Activated CD4-positive, alpha-beta T cell treated with anti-CD3 and anti-CD28 coated beads, Interleukin-2, amount 50 U/mL, for 1 hour (primary cell): ENCODE measurements around the gene ZNF229.
"Not testable (repeated sequence)": the region's sequence is repeated elsewhere in the genome, so short reads cannot be mapped to it uniquely, and the experiment has no call there.

Experiments used
- DNase-seq: peaks from one replicate; pipeline ENCODE4 v3.0.0-alpha.2; 2020

ZNF229 gene

GRCh38 chr19:44447916-44448674 is at the start of gene ZNF229:
Gene ZNF229 (minus strand): TSS chr19:44448472. CDS start chr19:44442847, 5,625 bp downstream.
- DNase-seq: peak; percentile 46

GRCh38 chr19:44496711-44497110 is 48.4 kb upstream of the ZNF229 start:
- no peak for DNase-seq

- no peak for DNase-seq
Measured at GRCh38 chr19:44476559-44477408, 28.5 kb upstream of the ZNF229 start.

- not testable (repeated sequence) for DNase-seq
Measured at GRCh38 chr19:44468730-44469129, 20.5 kb upstream of the ZNF229 start.

- DNase-seq: not testable (repeated sequence)
Measured at GRCh38 chr19:44462600-44463286, 14.5 kb upstream of the ZNF229 start.

GRCh38 chr19:44456016-44456415 is 7.7 kb upstream of the ZNF229 start:
- not testable (repeated sequence) for DNase-seq

GRCh38 chr19:44455100-44455499 is 6.8 kb upstream of the ZNF229 start:
- DNase-seq: no peak

GRCh38 chr19:44452367-44452766 is 4.1 kb upstream of the ZNF229 start:
- DNase-seq: no peak

GRCh38 chr19:44451687-44452086 is 3.4 kb upstream of the ZNF229 start:
- DNase-seq: no peak

- DNase-seq: no peak
Measured at GRCh38 chr19:44438441-44438840, 9.8 kb downstream of the ZNF229 start.

GRCh38 chr19:44435441-44435840 is 12.8 kb downstream of the ZNF229 start:
- no peak for DNase-seq

- DNase-seq: no peak
Measured at GRCh38 chr19:44430956-44431355, 17.3 kb downstream of the ZNF229 start.

GRCh38 chr19:44415553-44415952 is 32.7 kb downstream of the ZNF229 start:
- not testable (repeated sequence) for DNase-seq

- DNase-seq: peak; percentile 52
Measured at GRCh38 chr19:44401139-44402115, 46.8 kb downstream of the ZNF229 start, which contains the start of gene ZNF285. Gene ZNF285 (minus strand): TSS chr19:44401608. CDS start chr19:44397213, 4,395 bp downstream.

- DNase-seq: not testable (repeated sequence)
Measured at GRCh38 chr19:44389268-44389667, 59.0 kb downstream of the ZNF229 start.
